Endothelial cell (in vitro differentiated cells): ENCODE results near the gene EPHA6. TPM values are rescaled to one million over a fixed set of nuclear protein-coding genes. Genes with fewer than 3 reads are reported as not detected.
"Not testable (repeated sequence)": the region's sequence is repeated elsewhere in the genome, so short reads cannot be mapped to it uniquely, and the experiment has no call there.

ENCODE experiments used
- DNase-seq: peaks from one replicate; pipeline ENCODE4 v3.0.0; 2021; ENCODE audit warnings: low spot score
- H3K27ac Mint-ChIP-seq: one replicate; pipeline ENCODE4 v1.8.0; 2021; ENCODE audit warnings: mixed read lengths, inconsistent platforms; ENCODE audit not compliant: unreplicated experiment
- H3K27me3 Mint-ChIP-seq: one replicate; pipeline ENCODE4 v1.8.0; 2021; ENCODE audit warnings: mild to moderate bottlenecking, moderate library complexity, mixed read lengths, inconsistent platforms; ENCODE audit not compliant: unreplicated experiment
- H3K36me3 Mint-ChIP-seq: one replicate; pipeline ENCODE4 v1.8.0; 2021; ENCODE audit warnings: mild to moderate bottlenecking, low read depth, mixed read lengths, inconsistent platforms; ENCODE audit not compliant: unreplicated experiment
- H3K4me1 Mint-ChIP-seq: one replicate; pipeline ENCODE4 v1.8.0; 2021; ENCODE audit warnings: mild to moderate bottlenecking, mixed read lengths, inconsistent platforms; ENCODE audit not compliant: unreplicated experiment
- H3K4me3 Mint-ChIP-seq: one replicate; pipeline ENCODE4 v1.8.0; 2021; ENCODE audit warnings: mild to moderate bottlenecking, mixed read lengths, inconsistent platforms; ENCODE audit not compliant: unreplicated experiment
- H3K9me3 Mint-ChIP-seq: one replicate; pipeline ENCODE4 v1.8.0; 2021; ENCODE audit warnings: mixed read lengths, inconsistent platforms; ENCODE audit not compliant: unreplicated experiment
- total RNA-seq: library from RNA; stranded (reverse); fragmentation: NEBNext Ultra II Directional; extraction: Animal tissue kit (Norgen Biotek cat#: 25700); gene quantifications from one replicate; pipeline ENCODE4 v1.2.1, GENCODE V29; 2021; ENCODE audit not compliant: unreplicated experiment
- TF ChIP-seq, protein P1 (sequence below): fragments of 200-600 bp; sonication (generic); IDR thresholded peaks from one replicate; pipeline ENCODE4 v1.5.0; 2021; ENCODE audit warnings: antibody characterized with exemption; ENCODE audit not compliant: unreplicated experiment

The EPHA6 gene
- total RNA-seq, 1 donor from 2014 or later = 21.8 TPM

DNA sequence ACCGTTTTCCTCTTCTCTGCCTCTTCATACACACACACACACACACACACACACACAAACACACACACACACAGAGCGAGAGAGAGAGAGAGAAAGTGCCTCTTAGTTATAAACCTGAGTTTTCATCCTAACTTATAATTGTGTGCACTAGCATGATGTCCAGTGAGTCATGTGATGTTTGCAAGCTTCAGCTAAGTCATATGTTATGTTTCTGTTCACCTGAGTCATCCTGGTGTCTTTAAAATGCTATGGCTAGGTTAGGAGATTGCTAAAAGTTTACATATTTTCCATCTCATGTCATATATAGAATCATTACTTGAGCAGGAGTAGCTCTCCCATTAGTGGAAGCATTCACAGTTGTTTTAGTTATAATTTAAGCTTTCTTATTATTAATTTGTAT is 155.8 kb downstream of the EPHA6 start:
- TF ChIP-seq, protein P1, sequence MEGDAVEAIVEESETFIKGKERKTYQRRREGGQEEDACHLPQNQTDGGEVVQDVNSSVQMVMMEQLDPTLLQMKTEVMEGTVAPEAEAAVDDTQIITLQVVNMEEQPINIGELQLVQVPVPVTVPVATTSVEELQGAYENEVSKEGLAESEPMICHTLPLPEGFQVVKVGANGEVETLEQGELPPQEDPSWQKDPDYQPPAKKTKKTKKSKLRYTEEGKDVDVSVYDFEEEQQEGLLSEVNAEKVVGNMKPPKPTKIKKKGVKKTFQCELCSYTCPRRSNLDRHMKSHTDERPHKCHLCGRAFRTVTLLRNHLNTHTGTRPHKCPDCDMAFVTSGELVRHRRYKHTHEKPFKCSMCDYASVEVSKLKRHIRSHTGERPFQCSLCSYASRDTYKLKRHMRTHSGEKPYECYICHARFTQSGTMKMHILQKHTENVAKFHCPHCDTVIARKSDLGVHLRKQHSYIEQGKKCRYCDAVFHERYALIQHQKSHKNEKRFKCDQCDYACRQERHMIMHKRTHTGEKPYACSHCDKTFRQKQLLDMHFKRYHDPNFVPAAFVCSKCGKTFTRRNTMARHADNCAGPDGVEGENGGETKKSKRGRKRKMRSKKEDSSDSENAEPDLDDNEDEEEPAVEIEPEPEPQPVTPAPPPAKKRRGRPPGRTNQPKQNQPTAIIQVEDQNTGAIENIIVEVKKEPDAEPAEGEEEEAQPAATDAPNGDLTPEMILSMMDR = no peak
- H3K9me3 Mint-ChIP-seq = no peaks in the 10 kb centered on the region
- no peaks in the 10 kb centered on the region for H3K4me1 Mint-ChIP-seq
- no peak for DNase-seq
- no peak overlapping the region for H3K4me3 Mint-ChIP-seq
- H3K27ac Mint-ChIP-seq = no peak overlapping the region
- H3K36me3 Mint-ChIP-seq = no peaks in the 10 kb centered on the region
- H3K27me3 Mint-ChIP-seq = no peaks in the 10 kb centered on the region

DNA sequence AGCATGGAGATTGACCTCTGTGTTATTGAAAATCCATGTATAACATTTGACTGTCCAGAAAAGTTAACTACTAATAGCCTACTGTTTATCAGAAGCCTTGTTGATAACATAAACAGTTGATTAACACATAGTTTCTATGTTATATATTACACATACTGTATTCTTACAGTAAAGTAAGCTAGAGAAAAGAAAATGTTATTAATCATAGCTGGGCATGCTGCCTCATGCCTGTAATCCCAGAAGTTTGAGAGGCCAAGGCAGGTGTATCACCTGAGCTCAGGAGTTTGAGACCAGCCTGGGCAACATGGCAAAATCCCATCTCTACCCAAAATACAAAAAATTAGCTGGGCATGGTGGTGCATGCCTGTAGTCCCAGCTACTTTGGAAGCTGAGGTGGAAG is 163.3 kb downstream of the EPHA6 start:
- Mint-ChIP-seq H3K27me3 (peaks cover 2% of the 10 kb centered on the region), H3K36me3 (no peaks in the 10 kb centered on the region), H3K9me3 (no peaks in the 10 kb centered on the region), H3K4me3 (no peak overlapping the region), H3K4me1 (no peaks in the 10 kb centered on the region), H3K27ac (no peak overlapping the region)
- DNase-seq = no peak
- TF ChIP-seq, protein P1 = no peak

DNA sequence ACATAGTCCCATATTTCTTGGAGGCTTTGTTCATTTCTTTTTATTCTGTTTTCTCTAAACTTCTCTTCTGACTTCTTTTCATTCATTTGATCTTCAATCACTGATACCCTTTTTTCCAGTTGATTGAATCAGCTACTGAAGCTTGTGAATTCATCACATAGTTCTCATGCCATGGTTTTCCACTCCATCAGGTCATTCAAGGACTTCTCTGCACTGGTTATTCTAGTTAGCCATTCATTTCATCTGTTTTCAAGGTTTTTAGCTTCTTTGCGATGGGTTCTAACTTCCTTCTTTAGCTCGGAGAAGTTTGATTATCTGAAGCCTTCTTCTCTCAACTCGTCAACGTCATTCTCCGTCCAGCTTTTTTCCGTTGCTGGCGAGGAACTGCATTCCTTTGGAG is 169.3 kb downstream of the EPHA6 start:
- H3K4me3 Mint-ChIP-seq, H3K36me3 Mint-ChIP-seq, DNase-seq, H3K27ac Mint-ChIP-seq, H3K9me3 Mint-ChIP-seq, H3K27me3 Mint-ChIP-seq, H3K4me1 Mint-ChIP-seq: not testable (repeated sequence)

- Mint-ChIP-seq H3K27me3 (peaks cover 4% of the 10 kb centered on the region), H3K4me3 (no peak overlapping the region), H3K27ac (no peak overlapping the region), H3K9me3 (no peaks in the 10 kb centered on the region), H3K36me3 (no peaks in the 10 kb centered on the region), H3K4me1 (no peaks in the 10 kb centered on the region)
- TF ChIP-seq, protein P1 = no peak
- no peak for DNase-seq
Measured at GRCh38 chr3:96986241-96986640, 171.8 kb downstream of the EPHA6 start.

DNA sequence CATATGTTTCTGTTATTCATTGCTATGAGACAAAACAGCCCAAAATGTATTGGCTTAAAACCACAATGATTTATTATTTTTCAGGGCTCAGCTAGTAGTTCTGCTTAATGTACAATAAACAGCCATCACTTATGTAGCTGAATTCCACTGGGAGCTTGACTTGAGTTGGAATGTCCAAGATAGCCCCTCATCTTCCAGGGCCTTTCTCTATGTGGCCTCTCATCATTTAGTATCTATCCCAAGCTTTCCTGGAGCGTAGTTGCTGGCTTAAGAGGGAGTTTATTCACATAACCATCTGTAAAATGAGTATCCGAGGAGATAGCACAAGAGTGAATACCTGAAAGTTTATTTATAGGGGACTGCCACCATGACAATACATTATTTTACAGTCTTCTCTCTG is 176.8 kb downstream of the EPHA6 start:
- H3K4me3 Mint-ChIP-seq = no peak overlapping the region
- TF ChIP-seq, protein P1 = no peak
- H3K27me3 Mint-ChIP-seq = no peaks in the 10 kb centered on the region
- H3K36me3 Mint-ChIP-seq = no peaks in the 10 kb centered on the region
- H3K9me3 Mint-ChIP-seq = no peaks in the 10 kb centered on the region
- H3K27ac Mint-ChIP-seq = no peak overlapping the region
- no peak for DNase-seq
- no peaks in the 10 kb centered on the region for H3K4me1 Mint-ChIP-seq
